Dedifferentiated amniotic fluid mesenchymal stem cell (primary cell): ENCODE data around the gene FBXW11.
"Not testable (repeated sequence)": the region's sequence is repeated elsewhere in the genome, so short reads cannot be mapped to it uniquely, and the experiment has no call there.

ENCODE experiments used
- DNase-seq: peaks from one replicate; pipeline ENCODE4 v3.0.0-alpha.2; 2016; ENCODE audit errors: extremely low spot score

The FBXW11 gene

DNA sequence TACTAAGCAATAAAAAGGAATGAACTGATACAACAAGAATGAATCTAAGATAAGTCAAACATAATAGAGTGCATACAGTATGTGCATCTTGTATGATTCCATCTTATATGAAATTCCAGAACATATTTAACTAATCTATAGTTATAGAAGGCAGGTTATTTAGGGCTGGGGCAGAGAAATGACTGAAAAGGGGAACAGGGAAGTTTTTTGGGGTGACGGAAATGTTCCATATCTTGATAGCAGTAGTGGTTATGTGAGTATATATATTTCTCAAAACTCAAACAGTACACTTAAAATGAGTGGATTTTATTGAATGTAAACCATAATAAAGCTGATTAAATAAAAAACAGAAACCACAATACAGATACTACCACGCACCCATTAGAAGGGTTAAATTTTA, 24.6 kb downstream of the FBXW11 start:
- DNase-seq, result no peak

DNA sequence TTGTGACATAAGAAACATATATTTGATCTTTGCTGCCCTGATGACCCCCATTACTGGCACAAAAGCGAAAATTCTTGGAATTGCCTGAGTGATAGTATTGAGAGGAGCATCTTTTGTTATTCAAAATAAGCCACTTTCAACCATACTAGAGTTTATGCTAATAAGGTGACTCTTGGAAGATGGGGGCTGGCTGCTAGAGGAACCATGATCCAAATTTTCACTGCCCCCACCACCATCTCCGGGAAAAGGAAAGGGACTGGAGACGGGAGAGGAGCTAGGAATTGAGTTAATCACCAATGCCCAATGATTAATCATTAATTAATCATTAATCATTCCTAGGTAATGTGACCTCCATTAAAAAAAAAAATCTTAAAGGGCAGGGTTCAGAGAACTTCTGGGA, 25.6 kb downstream of the FBXW11 start:
- no peak for DNase-seq

DNA sequence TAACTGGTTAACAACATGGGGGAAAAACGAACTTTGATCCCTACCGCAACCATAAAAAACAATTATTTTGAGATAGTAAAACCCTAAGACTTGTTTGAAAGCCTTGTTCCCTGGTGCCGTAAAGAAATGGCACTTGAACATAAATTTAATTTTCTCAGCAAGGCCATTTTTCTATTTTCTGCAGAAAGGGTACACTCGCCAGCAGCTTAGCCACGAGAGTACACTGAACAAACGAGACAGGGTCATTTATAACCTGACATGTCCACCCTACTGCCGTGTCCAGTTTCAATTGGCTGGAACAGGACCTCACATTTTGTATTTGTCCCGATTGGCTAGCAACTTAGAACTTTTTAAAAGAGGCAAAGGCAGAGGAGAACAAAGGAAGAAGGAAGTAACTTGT, 26.8 kb downstream of the FBXW11 start:
- no peak for DNase-seq

DNA sequence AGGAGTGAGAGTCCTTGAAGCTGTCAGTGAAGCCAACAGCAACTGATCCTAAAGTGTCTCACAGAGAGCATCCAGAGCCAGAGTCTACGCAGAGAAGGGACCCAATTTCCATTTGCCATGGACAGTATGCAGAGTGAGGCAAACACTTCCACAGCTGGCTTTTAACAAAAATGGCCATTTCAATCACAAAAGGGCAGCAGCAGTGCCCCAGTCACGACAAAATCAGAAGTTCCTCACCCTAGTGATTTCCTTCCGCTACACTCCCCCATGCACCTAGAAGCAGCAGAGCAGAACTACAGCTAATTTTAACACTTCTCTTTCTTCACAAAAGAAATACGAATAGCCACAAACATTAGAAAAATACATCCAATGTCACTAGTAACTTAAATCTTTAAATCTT, 27.9 kb downstream of the FBXW11 start:
- no peak for DNase-seq

DNA sequence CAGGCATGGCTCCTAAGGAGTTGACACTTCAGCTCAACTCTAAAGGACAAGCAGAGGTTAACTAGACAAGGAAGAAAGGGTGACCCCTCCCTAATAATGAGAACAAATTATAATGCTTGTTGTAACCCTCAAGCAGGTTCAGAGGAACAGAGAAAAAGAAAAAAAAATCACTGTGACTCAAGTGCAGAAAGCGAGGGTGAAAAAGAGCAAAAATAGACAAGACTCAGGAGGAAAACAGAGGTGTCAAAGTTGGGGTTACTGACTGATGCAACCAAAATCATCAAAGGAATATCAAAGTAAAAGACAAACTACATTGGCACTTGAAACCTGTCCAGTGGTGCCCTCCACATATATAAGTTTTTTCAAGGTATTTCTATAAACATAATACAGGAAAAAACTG, 28.4 kb downstream of the FBXW11 start:
- no peak for DNase-seq

DNA sequence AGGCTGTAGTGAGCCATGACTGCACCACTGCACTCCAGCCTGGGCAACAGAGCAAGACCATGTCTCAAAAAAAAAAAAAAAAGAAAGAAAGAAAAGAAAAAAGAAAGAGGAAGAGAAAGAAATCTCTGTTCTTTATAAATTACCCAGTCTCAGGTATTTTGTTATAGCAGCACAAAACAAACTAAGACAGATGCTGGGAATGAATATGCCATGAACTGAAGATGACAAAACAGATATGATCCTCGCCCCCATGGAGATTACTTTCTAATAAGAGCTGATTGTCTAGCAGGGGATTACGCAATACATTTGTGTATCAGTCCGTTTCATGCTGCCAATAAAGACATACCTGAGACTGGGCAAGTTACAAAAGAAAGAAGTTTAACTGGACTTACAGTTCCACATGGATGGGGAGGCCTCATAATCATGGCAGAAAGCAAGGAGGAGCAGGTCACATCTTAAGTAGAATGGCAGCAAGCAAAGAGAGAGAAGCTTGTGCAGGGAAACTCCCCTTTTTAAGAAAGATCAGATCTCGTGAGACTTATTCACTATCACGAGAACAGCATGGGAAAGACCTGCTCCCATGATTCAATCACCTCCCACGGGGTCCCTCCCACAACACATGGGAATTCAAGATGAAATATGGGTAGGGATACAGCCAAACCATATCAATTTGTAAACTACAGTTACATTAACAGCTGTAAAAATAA, 29.0 kb downstream of the FBXW11 start:
- DNase-seq, result not testable (repeated sequence)

DNA sequence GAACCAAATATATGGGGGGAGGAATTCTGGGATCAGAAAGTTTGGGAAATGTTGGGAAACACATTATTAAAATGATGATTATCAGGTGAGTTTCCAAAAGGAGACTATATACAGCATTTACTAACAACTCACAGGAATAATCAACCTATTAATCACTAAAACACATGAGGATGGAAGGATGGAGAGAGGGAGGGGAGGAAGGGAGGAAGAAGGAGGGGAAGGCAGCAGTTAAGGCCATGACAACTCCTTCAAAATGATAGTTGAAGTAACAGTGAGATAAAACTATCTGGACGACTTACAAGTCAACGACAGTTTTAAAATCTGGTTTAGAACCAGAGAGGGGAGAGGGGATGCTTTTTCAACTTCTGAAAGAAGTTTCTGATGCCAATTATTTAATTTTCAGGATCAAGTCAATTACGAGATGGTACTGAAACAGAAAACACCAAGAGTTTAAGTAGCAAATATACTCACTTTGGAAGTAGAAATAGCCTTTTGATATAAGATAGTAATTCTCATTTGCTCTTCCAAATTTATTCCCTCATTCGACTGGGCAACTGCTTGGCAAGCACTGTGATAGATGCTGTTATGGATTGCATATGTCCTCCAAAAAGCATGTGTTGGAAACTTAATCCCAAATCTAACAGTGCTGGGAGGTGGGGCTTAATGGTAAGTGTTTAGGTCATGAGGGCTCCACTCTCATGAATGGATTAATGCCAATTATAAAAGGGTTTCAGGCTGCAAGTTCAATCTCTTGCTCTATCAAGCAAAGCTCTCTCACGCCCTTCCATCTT, 30.4 kb downstream of the FBXW11 start:
- no peak for DNase-seq

DNA sequence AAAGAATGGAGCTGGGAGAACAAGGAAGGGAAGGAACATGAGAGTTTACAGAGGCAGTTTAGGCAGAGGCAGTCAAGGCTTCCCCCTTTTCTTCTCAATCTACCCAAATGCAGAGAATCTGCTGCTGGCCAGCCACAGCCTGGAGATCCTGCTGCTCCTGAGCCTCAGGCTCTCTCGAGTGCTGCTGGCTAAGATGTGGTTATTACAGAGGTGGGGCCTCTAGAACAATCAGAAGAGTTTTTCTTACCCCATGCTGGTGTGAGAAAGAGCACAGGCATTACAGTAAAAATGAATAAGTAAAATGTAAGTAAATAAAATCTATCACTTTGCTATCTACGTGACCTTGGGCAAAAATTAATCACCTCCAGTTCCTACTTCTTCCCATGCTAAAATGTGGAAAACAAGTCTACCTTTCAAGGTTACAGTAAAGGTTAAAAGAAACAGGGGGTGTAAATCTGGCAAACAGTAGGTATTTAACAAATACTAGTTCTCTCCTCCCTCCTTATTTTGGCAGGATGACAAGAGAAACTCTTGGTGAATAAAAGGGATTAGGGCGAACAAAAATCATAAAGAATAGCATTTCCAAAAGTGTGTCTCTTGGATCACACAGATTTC, 31.1 kb downstream of the FBXW11 start:
- DNase-seq, result peak; percentile 26

GRCh38 chr5:171970826-171971225, 35.6 kb downstream of the FBXW11 start:
- no peak for DNase-seq

GRCh38 chr5:171969288-171969880, 37.1 kb downstream of the FBXW11 start:
- peak; percentile 23 for DNase-seq

DNA sequence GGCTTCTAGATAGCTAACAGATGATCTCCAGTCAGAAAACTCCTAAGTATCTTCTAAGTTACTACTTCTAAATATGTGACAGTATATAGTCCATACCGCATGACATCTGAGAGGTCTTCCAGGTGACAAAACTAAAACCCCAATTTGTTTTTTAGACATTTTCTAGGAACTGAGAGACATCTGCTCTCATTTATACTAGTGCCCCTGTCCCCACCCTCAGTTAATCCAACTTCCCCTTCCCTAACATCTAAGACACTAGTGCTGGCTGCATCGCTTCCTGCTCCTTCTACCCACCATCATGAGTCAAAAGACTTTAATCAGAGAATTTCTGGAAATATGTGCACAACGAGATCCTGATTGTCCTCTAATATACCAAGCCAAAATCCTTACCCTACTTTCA, 37.9 kb downstream of the FBXW11 start:
- no peak for DNase-seq

- no peak for DNase-seq
Measured at GRCh38 chr5:171966964-171967363, 39.5 kb downstream of the FBXW11 start.

DNA sequence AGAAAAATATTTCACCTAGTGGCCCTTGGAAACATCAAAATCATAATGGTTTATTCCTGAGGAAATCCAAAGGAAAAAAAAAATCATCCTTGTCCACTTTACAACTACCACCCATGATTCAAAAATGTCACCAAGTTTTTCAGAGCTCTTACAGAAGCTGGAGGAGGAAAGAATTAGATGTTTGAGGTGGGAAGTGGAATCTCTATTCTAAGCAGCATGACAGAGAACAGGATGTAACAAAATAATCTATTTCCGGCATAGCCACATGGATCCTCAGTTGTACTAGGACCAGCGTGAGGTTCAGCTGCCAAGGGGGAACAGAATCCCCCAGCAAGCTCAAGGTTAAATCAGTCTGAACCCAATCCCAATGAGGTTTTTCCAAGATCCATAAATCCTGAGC, 40.2 kb downstream of the FBXW11 start:
- no peak for DNase-seq

GRCh38 chr5:171965745-171966144, 40.7 kb downstream of the FBXW11 start:
- DNase-seq, result no peak

GRCh38 chr5:171963416-171963815, 43.0 kb downstream of the FBXW11 start:
- DNase-seq, result no peak

GRCh38 chr5:171961117-171961516, 45.3 kb downstream of the FBXW11 start:
- no peak for DNase-seq

DNA sequence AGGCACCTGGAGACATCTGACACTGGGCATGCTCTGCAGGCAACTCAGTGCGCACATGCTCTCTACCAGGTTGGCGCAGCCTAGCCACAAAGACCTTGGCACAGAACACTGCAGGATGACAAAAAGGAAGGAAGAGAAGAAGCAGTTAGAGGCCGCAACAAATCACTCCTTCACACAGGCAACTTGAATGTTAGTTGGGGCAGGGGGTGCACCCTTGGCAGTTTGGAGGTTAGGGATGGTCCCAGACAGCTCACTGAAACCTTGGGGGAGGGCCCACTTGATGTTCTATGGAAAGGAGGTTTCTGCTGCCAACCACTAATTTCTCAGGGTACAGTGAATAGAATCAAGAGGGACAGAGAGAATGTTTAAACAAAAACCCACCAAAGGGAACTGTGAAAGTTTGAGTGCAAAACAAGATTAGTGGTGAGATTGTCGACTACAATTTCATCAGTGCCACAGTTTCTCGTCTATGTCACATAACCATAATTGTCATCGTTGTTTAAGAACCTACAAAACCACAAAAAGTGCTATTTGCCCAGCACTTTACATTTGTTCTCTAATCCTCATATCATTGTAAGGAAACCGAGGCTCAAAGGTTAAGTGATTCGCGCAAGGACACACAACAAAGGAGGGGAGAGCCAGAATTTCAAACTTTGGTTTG, 48.7 kb downstream of the FBXW11 start:
- no peak for DNase-seq

- DNase-seq, result no peak
Measured at GRCh38 chr5:171956887-171957495, 49.4 kb downstream of the FBXW11 start.

- DNase-seq, result no peak
Measured at GRCh38 chr5:171956314-171956713, 50.1 kb downstream of the FBXW11 start.

DNA sequence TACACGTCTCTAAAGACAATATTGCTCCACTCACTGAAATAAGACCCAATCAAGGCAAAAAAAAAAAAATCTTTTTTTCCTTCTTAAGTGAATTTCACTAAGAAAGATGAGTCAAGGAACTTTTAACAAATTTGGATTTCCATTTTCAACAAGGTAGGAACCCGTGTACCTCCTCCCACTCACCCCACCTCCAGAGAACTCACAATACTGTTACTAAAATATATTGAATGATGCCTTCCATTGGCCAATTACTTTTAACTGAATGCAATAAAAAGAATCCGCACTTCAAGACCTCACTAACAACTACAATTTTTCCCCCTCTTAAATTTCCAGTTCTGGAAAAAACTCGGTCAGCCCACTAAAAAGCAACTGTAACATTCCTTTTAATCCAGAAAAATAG, 50.7 kb downstream of the FBXW11 start:
- no peak for DNase-seq

- no peak for DNase-seq
Measured at GRCh38 chr5:171954721-171955120, 51.7 kb downstream of the FBXW11 start.
